GM12801 (cell line): ENCODE measurements around the gene DIPK1B.

ENCODE experiments used
- TF ChIP-seq, protein P1 (sequence below): IDR thresholded peaks from one replicate; pipeline ENCODE4 v1.5.1; 2011; ENCODE audit warnings: control low read depth; ENCODE audit not compliant: insufficient read length; ENCODE audit errors: extremely low read depth

The DIPK1B gene

DNA sequence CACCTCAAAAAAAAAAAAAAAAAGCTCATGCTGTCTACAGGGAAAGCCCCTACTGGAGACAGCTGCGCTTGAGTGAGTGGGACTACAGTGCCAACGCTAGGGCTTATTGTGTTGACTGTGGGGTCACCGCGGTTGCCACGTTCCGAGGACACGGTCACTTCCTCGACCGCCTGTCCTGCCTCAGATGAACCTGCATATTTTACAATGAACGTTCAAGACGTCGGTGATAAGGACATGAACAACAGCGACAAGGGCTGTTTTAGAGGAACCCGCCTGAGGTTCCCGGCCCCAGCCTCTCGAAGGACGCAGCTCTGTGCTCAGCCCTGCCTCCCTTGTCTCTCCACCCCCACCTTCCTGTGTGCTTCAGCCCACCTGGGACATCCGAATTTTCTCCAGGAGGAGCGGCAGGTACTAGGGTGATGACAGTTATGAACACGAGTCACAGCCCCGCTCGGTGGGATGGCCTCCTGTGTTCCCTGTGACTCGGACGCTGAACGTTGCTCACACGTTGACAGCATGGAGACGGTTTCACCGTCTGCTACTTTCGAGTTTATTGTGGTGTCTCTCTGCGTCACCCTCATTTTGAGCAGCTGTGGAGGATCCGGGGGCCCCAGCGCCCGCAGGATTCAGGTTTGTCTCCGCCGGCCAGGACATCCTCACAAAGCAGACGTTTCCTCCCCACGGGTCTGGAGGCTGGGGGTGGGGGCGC lies 11.3 kb upstream of the DIPK1B start:
- TF ChIP-seq, protein P1, sequence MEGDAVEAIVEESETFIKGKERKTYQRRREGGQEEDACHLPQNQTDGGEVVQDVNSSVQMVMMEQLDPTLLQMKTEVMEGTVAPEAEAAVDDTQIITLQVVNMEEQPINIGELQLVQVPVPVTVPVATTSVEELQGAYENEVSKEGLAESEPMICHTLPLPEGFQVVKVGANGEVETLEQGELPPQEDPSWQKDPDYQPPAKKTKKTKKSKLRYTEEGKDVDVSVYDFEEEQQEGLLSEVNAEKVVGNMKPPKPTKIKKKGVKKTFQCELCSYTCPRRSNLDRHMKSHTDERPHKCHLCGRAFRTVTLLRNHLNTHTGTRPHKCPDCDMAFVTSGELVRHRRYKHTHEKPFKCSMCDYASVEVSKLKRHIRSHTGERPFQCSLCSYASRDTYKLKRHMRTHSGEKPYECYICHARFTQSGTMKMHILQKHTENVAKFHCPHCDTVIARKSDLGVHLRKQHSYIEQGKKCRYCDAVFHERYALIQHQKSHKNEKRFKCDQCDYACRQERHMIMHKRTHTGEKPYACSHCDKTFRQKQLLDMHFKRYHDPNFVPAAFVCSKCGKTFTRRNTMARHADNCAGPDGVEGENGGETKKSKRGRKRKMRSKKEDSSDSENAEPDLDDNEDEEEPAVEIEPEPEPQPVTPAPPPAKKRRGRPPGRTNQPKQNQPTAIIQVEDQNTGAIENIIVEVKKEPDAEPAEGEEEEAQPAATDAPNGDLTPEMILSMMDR = no peak

GRCh38 chr9:136701668-136702053 lies 10.7 kb upstream of the DIPK1B start:
- TF ChIP-seq, protein P1 = no peak

- TF ChIP-seq, protein P1 = no peak
These were observed 9.0 kb upstream of the DIPK1B start for GRCh38 chr9:136703276-136703860.

DNA sequence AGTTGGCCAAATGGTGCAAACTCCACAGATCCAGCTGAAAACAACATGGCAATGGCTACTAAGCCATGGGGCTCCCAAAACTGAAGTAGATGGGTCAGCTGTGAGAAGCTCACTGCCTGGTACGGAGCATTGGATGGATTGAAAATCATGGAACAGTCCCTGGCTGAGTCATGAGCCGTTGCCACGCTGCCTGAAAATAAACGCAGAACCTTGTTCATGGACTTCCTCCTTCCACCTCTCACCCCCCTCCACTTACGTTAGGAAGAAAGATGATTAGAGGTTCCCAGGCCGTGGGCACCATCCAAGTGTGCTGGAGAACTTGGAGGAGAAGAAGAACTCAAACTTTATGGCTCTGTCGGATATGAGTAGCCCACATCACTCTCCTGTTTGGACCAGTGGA lies 6.8 kb upstream of the DIPK1B start:
- TF ChIP-seq, protein P1 = no peak

GRCh38 chr9:136707011-136707410 lies 5.4 kb upstream of the DIPK1B start:
- TF ChIP-seq, protein P1 = no peak

DNA sequence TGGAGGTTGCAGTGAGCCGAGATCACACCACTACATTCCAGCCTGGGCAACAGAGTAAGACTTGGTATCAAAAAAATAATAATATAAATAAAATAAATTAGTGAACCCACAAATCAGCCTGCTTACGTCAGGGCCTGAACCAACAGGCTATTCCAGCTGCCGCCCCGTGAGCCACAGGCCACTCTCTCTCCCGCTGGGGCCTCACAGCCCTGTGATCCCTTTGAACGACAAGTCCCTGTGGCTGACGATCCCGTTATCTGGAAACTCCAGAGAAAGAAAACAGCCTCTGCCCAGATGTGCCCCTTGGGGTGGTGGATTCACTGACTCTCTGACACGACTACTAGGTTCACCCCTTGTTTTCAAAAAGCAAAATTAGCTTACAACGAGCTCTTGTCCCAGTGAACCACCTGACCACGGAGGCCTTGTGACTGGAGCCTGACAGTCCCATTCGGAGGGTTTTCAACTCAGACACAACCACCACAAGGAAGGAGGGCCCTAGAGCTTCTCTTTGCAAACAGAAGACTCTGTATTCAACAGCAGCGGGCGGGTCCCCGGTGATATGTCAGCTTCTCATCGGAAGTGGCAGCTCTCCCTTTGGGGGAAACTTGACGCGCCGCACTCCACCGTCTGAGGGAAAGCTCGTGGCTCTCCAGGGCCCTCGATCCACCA lies 4.4 kb upstream of the DIPK1B start:
- TF ChIP-seq, protein P1 = no peak

- TF ChIP-seq, protein P1 = no peak
These were observed 2.8 kb upstream of the DIPK1B start for GRCh38 chr9:136709454-136710109.
